GM21447 (cell line): ENCODE measurements around the gene MAP4K1.
"Not testable (repeated sequence)": the region's sequence is repeated elsewhere in the genome, so short reads cannot be mapped to it uniquely, and the experiment has no call there.

Experiments used
- ATAC-seq: cut with Tn5 transposase; IDR thresholded peaks from one replicate; pipeline ENCODE4 v1.9.1; 2021; ENCODE audit not compliant: unreplicated experiment

The MAP4K1 gene

GRCh38 chr19:38579304-38579703, 38.4 kb downstream of the MAP4K1 start:
- not testable (repeated sequence) for ATAC-seq

GRCh38 chr19:38577826-38578225, 39.9 kb downstream of the MAP4K1 start:
- no peak for ATAC-seq

GRCh38 chr19:38571682-38572081, 46.1 kb downstream of the MAP4K1 start:
- no peak for ATAC-seq

- ATAC-seq: no peak
These were observed 48.3 kb downstream of the MAP4K1 start for GRCh38 chr19:38569368-38569983.

GRCh38 chr19:38565691-38566105, 52.1 kb downstream of the MAP4K1 start:
- ATAC-seq: no peak

GRCh38 chr19:38564981-38565690, 52.6 kb downstream of the MAP4K1 start:
- ATAC-seq: no peak

- ATAC-seq: no peak
These were observed 54.3 kb downstream of the MAP4K1 start for GRCh38 chr19:38563475-38563874.

- no peak for ATAC-seq
These were observed 55.7 kb downstream of the MAP4K1 start for GRCh38 chr19:38562096-38562495.

- ATAC-seq: no peak
These were observed 56.1 kb downstream of the MAP4K1 start for GRCh38 chr19:38561658-38562057.

GRCh38 chr19:38561053-38561606, 56.6 kb downstream of the MAP4K1 start:
- no peak for ATAC-seq

- ATAC-seq: peak; percentile 75
These were observed 58.0 kb downstream of the MAP4K1 start for GRCh38 chr19:38559428-38560401.

GRCh38 chr19:38558933-38559332, 58.8 kb downstream of the MAP4K1 start:
- not testable (repeated sequence) for ATAC-seq

- peak; percentile 38 for ATAC-seq
These were observed 60.5 kb downstream of the MAP4K1 start for GRCh38 chr19:38557205-38557799.

- no peak for ATAC-seq
These were observed 61.1 kb downstream of the MAP4K1 start for GRCh38 chr19:38556521-38557174.

GRCh38 chr19:38555200-38555599, 62.6 kb downstream of the MAP4K1 start:
- no peak for ATAC-seq

GRCh38 chr19:38554676-38555141, 63.0 kb downstream of the MAP4K1 start:
- ATAC-seq: no peak

GRCh38 chr19:38553239-38553638, 64.5 kb downstream of the MAP4K1 start:
- not testable (repeated sequence) for ATAC-seq

GRCh38 chr19:38551450-38551813, 66.3 kb downstream of the MAP4K1 start:
- peak; percentile 64 for ATAC-seq

GRCh38 chr19:38550376-38550775, 67.4 kb downstream of the MAP4K1 start:
- no peak for ATAC-seq

- no peak for ATAC-seq
These were observed 67.8 kb downstream of the MAP4K1 start for GRCh38 chr19:38549942-38550341.
